Esophagus mucosa (tissue), 1 donor: ENCODE results near the gene TENT4B. TPM values are rescaled to one million over a fixed set of nuclear protein-coding genes. Genes with fewer than 3 reads are reported as not detected.
"Not testable (repeated sequence)": the region's sequence is repeated elsewhere in the genome, so short reads cannot be mapped to it uniquely, and the experiment has no call there.

Experiments used
- ATAC-seq: fragments of 200-7000 bp; cut with Tn5 transposase; one replicate; pipeline ENCODE4 v1.9.1; 2020
- total RNA-seq: library from RNA; stranded (reverse); gene quantifications from one replicate; pipeline ENCODE4 v1.2.4, GENCODE V29; 2023
- donor health status: DM: yes; HTN: yes; CAD: no.

The TENT4B gene
- total RNA-seq, 1 donor from 2014 or later: 6.7 TPM

GRCh38 chr16:50238314-50238713, 85.2 kb downstream of the TENT4B start:
- no peak for ATAC-seq

- ATAC-seq: no peak
Measured at GRCh38 chr16:50238868-50239301, 85.8 kb downstream of the TENT4B start.

GRCh38 chr16:50243024-50243423, 89.9 kb downstream of the TENT4B start:
- not testable (repeated sequence) for ATAC-seq

- ATAC-seq: peak; percentile 34
Measured at GRCh38 chr16:50244140-50244503, 91.0 kb downstream of the TENT4B start.

GRCh38 chr16:50244504-50245416, 91.7 kb downstream of the TENT4B start:
- ATAC-seq: peak; percentile 53

DNA sequence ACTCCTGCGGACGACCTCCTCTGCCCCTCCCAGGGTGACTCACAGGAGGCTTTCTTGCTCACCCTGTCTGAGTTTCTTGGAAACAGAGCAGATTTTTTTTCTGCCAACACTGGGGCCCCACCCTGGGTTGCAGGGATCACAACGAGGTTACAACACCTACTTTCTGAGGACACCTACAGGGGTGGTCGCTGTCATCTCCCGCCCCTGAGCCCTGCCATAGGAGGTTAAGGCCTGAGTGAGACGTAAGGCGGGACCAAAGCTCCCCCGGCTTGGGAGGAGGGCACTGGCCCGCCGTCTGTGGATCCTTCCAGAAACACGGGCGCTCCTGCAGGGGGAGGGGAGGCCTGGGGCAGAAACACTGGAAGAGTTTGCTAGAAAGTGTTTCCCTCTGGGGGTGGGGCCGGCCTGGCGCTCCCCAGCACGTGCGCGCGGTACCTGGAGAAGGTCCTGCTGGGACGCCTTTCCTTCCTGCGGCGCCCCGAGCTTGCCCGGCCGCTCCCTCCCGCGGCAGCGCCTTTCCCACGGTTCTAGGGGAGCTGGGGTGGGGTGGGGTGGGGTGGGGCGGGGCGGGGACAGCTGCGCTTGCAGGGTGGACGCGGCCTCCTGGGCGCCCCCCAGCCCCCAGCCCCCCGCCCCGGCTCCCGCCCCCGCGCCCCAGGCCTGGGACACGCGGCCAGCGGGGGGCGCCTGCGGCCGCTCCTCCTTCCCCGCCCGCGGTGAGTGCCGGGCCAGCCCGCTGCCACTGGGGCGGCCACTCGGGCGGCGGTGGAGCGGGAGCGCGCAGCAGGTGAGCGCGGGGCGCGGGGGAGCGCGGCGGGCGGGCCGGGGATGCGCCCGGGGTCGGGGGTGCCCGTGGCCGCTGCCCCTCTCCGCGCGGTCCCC, 92.6 kb downstream of the TENT4B start:
- ATAC-seq: peak; percentile 92

DNA sequence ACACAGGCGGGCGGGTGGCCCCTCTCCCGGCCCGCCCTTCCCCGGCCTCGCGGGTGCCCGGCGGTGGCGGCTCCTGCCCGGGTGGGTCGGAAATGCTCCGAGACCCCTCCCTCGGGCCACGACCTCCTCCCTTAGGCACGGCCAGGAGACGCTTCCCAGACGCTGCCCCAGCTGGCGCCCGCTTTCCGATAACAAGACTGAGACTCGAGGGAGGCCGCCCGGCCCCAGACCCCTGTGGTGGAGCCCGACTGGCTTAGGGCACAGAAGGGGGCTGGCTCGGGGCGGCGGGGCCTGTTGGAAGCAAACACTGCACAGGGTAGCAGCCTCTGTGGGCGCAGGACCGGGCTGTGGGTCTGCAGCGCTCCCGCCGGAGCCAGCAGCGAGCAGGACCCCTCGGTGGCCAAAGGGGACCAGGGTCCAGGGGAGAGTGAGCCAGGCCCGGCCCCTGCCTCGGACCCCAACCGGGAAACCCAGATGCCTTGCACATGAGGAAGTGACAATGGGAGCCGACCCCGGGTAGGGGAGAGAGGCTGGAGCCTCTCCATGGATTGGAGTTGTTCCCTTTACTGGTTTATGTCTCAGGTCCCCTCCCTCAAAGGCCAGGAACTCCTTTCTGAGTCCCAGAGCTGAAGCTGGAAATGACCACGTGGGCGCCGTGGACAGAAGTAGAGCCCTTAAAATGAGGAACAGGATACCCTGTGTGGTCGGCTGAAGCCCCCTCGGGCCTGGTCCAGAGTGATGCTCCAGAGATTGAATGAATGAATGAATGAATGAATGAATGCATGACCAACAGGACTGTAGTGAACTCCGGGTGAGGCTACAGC, 93.4 kb downstream of the TENT4B start:
- no peak for ATAC-seq

- no peak for ATAC-seq
Measured at GRCh38 chr16:50247123-50247905, 94.2 kb downstream of the TENT4B start.

GRCh38 chr16:50247906-50248608, 95.0 kb downstream of the TENT4B start:
- no peak for ATAC-seq

DNA sequence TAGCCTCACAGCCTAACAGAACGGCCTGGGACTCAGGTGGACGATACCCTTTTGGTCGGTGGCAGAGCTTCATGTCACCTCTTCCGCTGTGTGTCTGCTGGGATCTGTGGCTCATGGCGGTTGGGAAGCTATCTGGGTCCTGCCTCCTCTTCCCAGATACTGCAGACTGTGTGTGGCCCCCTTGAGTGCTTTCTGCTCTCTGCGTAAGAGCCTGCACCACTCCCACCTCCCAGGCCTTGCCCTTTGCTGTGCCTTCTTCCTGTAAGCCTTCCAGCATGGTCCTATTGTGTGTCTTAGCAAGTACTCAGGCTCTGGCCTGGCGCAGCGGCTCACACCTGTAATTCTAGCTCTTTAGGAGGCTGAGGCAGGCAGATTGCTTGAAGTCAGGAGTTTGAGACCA, 95.7 kb downstream of the TENT4B start:
- no peak for ATAC-seq

GRCh38 chr16:50251375-50252081, 98.4 kb downstream of the TENT4B start:
- no peak for ATAC-seq

DNA sequence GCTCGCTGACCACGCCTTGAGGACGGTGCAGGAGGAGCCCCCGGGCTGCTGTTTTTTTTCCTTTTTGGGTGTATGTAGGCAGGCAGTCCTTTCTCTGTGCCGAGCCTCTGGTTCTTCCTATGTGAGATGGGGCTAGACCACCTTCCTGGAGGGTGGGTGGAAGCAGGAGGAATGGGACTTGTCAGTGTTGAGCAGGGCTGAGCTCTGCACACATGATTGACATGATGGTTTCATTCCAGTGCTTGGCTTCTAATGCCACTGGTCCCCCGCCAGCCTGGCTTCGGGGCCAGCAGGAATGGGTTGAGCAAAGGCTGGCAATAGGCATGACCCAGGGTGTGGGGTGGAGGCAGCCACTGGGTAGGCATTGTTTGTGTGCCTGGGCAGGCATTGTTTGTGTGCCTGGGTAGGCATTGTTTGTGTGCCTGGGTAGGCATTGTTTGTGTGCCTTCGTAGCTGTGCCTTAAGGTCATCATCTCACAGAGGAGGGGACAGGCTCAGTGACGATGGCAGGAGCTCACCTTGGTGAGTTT, 99.0 kb downstream of the TENT4B start:
- no peak for ATAC-seq

DNA sequence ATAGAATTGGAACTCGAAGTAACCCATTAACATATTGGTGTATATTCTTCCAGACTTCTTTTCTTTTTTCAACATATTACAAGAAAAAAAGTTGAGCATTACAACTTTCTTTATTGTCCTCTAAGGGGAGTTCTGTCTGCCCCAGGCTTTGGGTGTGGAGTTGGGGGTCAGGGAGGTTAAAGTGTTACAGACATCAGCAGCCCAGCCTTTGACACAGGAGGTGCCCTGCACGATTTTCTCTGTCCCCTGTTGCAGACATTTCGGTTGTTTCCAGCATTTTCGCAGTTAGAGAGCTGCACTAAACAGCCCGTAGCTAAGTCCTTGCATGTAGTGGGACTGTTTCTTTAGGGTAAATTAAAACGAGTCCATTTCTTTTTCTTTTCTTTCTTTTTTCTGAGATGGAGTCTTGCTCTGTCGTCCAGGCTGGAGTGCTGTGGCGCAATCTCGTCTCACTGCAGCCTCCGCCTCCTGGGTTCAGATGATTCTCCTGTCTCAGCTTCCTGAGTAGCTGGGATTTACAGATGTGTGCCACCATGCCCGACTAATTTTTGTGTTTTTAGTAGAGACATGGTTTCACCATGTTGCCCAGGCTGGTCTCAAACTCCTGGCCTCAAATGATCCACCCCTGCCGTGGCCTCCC, 99.9 kb downstream of the TENT4B start:
- no peak for ATAC-seq

DNA sequence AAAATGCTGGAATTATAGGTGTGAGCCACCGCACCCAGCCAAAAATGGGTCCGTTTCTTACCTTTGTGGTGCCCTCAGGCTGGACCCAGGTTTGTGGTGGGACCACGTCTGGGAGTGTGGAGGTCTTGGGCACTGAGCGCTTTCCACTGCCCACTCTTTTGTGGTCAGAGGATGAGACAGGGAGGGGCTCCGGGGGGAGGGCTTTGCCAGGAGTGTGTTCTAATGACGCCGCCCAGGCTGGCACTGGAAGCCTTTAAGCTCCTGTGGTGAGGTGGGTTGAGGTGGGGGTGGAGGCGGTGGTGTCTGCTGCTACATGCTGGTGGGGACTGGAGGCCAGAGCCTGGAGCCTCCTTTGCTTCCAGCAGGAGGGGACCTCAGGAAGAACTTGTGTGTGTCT, 100.4 kb downstream of the TENT4B start:
- ATAC-seq: no peak

DNA sequence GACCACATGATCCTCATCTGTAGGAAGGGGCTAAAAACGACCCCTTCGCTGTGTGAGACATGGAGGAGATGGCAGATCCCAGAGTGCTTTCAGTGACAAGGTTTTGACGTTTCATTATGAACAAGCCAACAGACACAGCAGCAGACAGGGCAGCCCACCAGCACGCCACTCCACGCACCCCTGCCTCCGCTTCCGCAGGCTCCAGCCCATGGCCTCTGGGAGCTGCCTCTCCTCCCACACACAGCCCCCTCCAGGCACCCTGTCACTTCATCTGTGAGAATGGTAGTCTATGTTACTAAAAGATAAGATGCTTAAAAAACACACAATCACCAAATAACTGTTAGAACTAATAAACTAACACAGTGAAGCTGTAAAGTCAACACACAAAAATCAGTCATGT, 101.0 kb downstream of the TENT4B start:
- ATAC-seq: no peak

DNA sequence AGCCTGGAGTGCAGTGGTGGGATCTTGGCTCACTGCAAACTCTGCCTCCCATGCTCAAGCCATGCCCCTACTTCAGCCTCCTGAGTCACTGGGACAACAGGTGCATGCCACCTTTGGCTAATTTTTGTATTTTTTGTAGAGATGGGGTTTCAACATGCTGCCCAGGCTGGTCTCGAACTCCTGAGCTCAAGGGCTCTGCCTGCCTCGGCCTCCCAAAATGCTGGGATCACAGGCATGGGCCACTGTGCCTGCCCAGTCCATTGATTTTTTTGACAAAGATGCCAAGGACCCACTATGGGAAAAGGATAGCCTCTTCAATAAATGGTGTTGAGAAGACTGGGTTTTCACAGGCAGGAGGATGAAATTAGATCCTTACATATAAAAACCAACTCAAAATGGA, 102.4 kb downstream of the TENT4B start:
- no peak for ATAC-seq

GRCh38 chr16:50256604-50257003, 103.5 kb downstream of the TENT4B start:
- ATAC-seq: no peak

GRCh38 chr16:50257876-50258275, 104.8 kb downstream of the TENT4B start:
- ATAC-seq: no peak

DNA sequence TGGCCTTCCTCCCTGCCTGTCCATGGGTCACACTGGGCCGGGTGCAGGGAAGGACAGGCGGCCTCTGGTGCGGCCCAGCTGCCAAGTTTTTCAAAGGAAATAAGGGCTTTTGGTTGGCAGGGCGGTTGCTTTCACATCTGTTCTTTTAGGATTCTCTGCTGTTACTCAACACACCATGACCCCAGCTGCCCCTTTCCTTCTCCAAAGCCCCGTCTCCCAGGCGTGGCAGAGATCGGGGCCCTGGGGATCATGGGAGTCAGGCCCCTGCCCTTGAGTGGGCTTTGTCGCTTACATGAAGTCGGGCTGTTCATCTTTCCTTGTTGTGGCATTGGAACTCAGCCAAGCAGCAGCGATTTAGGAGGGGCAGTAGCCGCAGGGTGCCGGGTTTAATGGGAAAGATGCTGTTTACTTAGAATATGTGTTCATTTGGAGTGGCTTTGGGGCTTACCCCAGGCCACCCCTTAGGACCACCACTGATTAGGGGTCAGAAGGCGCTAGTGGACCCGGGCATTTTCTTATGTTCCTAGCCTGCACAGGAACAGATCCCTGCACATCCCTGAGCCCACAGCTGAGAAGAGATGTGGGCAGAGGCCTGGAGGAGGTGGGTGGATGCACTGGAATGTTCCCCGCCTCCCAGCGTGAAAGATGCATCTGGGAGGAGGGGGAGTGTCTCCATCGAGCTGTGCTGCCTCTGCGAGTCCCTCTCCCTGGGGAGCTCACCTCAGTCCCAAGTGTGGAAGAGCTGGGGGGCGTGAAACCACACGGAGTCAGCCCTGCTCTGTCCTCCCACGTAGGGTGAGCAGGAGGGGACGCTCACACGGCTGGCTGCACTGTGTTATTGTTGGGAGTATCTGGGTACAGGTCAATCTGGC, 106.5 kb downstream of the TENT4B start:
- no peak for ATAC-seq
